ENCODE data around the gene NUDT9. TPM values are rescaled to one million over a fixed set of nuclear protein-coding genes. Genes with fewer than 3 reads are reported as not detected.

Gene NUDT9
- total and polyA plus RNA-seq, 2 donors (not counting 1 experiment from before 2014, with no cell fraction given): 18.8 to 29.2 TPM

Other genes starting within 250 kb of the NUDT9 start
- gene KLHL8, start 202.0 kb upstream of the NUDT9 start, total RNA-seq: 15.7 and 16.4 TPM in 2 replicates
- gene KLHL8, start 202.0 kb upstream of the NUDT9 start, polyA plus RNA-seq: 7.9 and 8.8 TPM in 2 replicates
- under 0.01 and 0.17 TPM in 2 replicates for gene HSD17B13, start 99.7 kb upstream of the NUDT9 start, total RNA-seq
- gene HSD17B13, start 99.7 kb upstream of the NUDT9 start, polyA plus RNA-seq: 0.11 and 0.19 TPM in 2 replicates
- 64.1 and 69.6 TPM in 2 replicates for gene HSD17B11, start 31.4 kb upstream of the NUDT9 start, total RNA-seq
- gene HSD17B11, start 31.4 kb upstream of the NUDT9 start, polyA plus RNA-seq: 39.1 and 60.5 TPM in 2 replicates
- 2.3 and 4.1 TPM in 2 replicates for gene SPARCL1, start 106.8 kb downstream of the NUDT9 start, total RNA-seq
- 0.64 and 0.70 TPM in 2 replicates for gene SPARCL1, start 106.8 kb downstream of the NUDT9 start, polyA plus RNA-seq
- gene DSPP, start 186.0 kb downstream of the NUDT9 start, total RNA-seq: not detected in 2 replicates
- not detected in 2 replicates for gene DSPP, start 186.0 kb downstream of the NUDT9 start, polyA plus RNA-seq
- gene DMP1, start 227.7 kb downstream of the NUDT9 start, total RNA-seq: not detected in 2 replicates
- not detected in 2 replicates for gene DMP1, start 227.7 kb downstream of the NUDT9 start, polyA plus RNA-seq

Measured in fibroblast of lung (primary cell).